Fibroblast of the aortic adventitia (primary cell): ENCODE data around the gene VDR. TPM values are rescaled to one million over a fixed set of nuclear protein-coding genes. Genes with fewer than 3 reads are reported as not detected.
A peak's percentile ranks its signal among the peaks of the same experiment; 100 is the strongest.

ENCODE experiments used
- DNase-seq: peaks from one replicate; pipeline ENCODE4 v3.0.0-alpha.2; 2010; ENCODE audit warnings: low read depth
- H3K4me3 ChIP-seq: 2 replicates; pipeline ENCODE4 v1.5.1; 2011; ENCODE audit warnings: low read depth, mild to moderate bottlenecking, control low read depth, low read length, moderate library complexity
- CTCF ChIP-seq: IDR thresholded peaks from 2 replicates; pipeline ENCODE4 v1.5.1; 2011; ENCODE audit warnings: mild to moderate bottlenecking, low read length, control low read depth, inconsistent platforms; ENCODE audit not compliant: insufficient read depth
- total RNA-seq: library from RNA; depleted of rRNA; stranded (reverse); fragments of >200 nt; gene quantifications from 2 replicates; pipeline ENCODE4 v1.2.3, GENCODE V29; 2012; ENCODE audit warnings: low replicate concordance

Gene VDR
- total RNA-seq, 1 donor: 12.5 TPM

GRCh38 chr12:47803191-47803875 is 101.5 kb downstream of the VDR start:
- DNase-seq: no peak
- TF ChIP-seq CTCF: no peak
- H3K4me3 ChIP-seq: no peak overlapping the region

- TF ChIP-seq CTCF: peak; percentile 51
- no peak for DNase-seq
- no peak overlapping the region for H3K4me3 ChIP-seq
Measured at GRCh38 chr12:47802312-47802711, 102.5 kb downstream of the VDR start.

- H3K4me3 ChIP-seq: no peak overlapping the region
- DNase-seq: no peak
- no peak for TF ChIP-seq CTCF
Measured at GRCh38 chr12:47801904-47802246, 102.9 kb downstream of the VDR start.

- no peak overlapping the region for H3K4me3 ChIP-seq
- no peak for DNase-seq
- peak; percentile 44 for TF ChIP-seq CTCF
Measured at GRCh38 chr12:47801170-47801903, 103.5 kb downstream of the VDR start.

GRCh38 chr12:47800582-47800981 is 104.2 kb downstream of the VDR start:
- DNase-seq: no peak
- no peak for TF ChIP-seq CTCF
- no peak overlapping the region for H3K4me3 ChIP-seq

GRCh38 chr12:47799357-47799955 is 105.3 kb downstream of the VDR start:
- no peak for TF ChIP-seq CTCF
- peak; percentile 53 for DNase-seq
- no peak overlapping the region for H3K4me3 ChIP-seq
